Right ventricle myocardium superior (tissue), 1 donor: Measurements from ENCODE around the gene TBX1. TPM values are rescaled to one million over a fixed set of nuclear protein-coding genes. Genes with fewer than 3 reads are reported as not detected.
"Not testable (repeated sequence)": the region's sequence is repeated elsewhere in the genome, so short reads cannot be mapped to it uniquely, and the experiment has no call there.

ENCODE experiments used
- ATAC-seq: fragments of 200-7000 bp; cut with Tn5 transposase; one replicate; pipeline ENCODE4 v1.9.1; 2020; ENCODE audit warnings: mild to moderate bottlenecking; ENCODE audit not compliant: poor library complexity
- DNase-seq: peaks from one replicate; pipeline ENCODE4 v3.0.0-alpha.2; 2020
- intact Hi-C: fragments of 100-400 bp; cut with DNase I; formaldehyde crosslinking; loops from one replicate; pipeline ENCODE4 v1.11.2; 2022
- total RNA-seq: library from RNA; stranded (reverse); fragmentation: NEBNext Ultra II Directional; extraction: Animal tissue kit (Norgen Biotek cat#: 25700); gene quantifications from one replicate; pipeline ENCODE4 v1.2.1, GENCODE V29; 2021
- donor health status: DM: no; HTN: yes; CAD: no; lungs with severe emphysema.

The TBX1 gene
- total RNA-seq, 1 donor from 2014 or later, result 3.2 TPM

- intact Hi-C loops, result no loop called here
- DNase-seq (peak; percentile 17), ATAC-seq (no peak)
Observed at GRCh38 chr22:19789406-19789805, 28.8 kb downstream of the TBX1 start.

- intact Hi-C loops, result no loop called here
- DNase-seq (peak; percentile 13), ATAC-seq (no peak)
Observed at GRCh38 chr22:19789828-19790227, 29.2 kb downstream of the TBX1 start.

- ATAC-seq, result no peak
- intact Hi-C loops, result no loop called here
- DNase-seq, result no peak
Observed at GRCh38 chr22:19791243-19791642, 30.7 kb downstream of the TBX1 start.

GRCh38 chr22:19791894-19792293 is 31.3 kb downstream of the TBX1 start:
- intact Hi-C loops, result no loop called here
- no peak for DNase-seq
- ATAC-seq, result no peak

- intact Hi-C loops, DNase-seq: not testable (repeated sequence)
Observed at GRCh38 chr22:19792383-19792896, 31.9 kb downstream of the TBX1 start.

GRCh38 chr22:19793161-19793560 is 32.6 kb downstream of the TBX1 start:
- DNase-seq, result no peak
- ATAC-seq, result no peak
- intact Hi-C loops, result no loop called here

More at GRCh38 chr22:19792383-19792896, 31.9 kb downstream of the TBX1 start:
- ATAC-seq, result not testable (repeated sequence)

- ATAC-seq (no peak), DNase-seq (no peak)
- intact Hi-C loops, result no loop called here
Observed at GRCh38 chr22:19793661-19794310, 33.2 kb downstream of the TBX1 start.

GRCh38 chr22:19795617-19796008 is 35.0 kb downstream of the TBX1 start:
- intact Hi-C loops, result no loop called here
- DNase-seq (peak; percentile 23), ATAC-seq (no peak)

- ATAC-seq, result no peak
- intact Hi-C loops, result no loop called here
- peak; percentile 17 for DNase-seq
Observed at GRCh38 chr22:19796160-19796559, 35.6 kb downstream of the TBX1 start.

- peak; percentile 24 for DNase-seq
- ATAC-seq, result no peak
- intact Hi-C loops, result no loop called here
Observed at GRCh38 chr22:19797086-19798002, 36.8 kb downstream of the TBX1 start.

GRCh38 chr22:19798003-19798665 is 37.6 kb downstream of the TBX1 start:
- DNase-seq (peak; percentile 42), ATAC-seq (peak; percentile 43)
- intact Hi-C loops, result no loop called here

GRCh38 chr22:19798891-19799293 is 38.3 kb downstream of the TBX1 start:
- ATAC-seq, result no peak
- DNase-seq, result peak; percentile 37
- intact Hi-C loops, result no loop called here

GRCh38 chr22:19799322-19800190 is 39.0 kb downstream of the TBX1 start:
- DNase-seq, result peak; percentile 56
- peak; percentile 42 for ATAC-seq
- intact Hi-C loops, result no loop called here

- DNase-seq (peak; percentile 14), ATAC-seq (no peak)
- intact Hi-C loops, result no loop called here
Observed at GRCh38 chr22:19800306-19800705, 39.7 kb downstream of the TBX1 start.

GRCh38 chr22:19800761-19801244 is 40.2 kb downstream of the TBX1 start:
- DNase-seq (peak; percentile 48), ATAC-seq (peak; percentile 29)
- intact Hi-C loops, result no loop called here

GRCh38 chr22:19801340-19802000 is 40.9 kb downstream of the TBX1 start:
- intact Hi-C loops, result no loop called here
- DNase-seq, result peak; percentile 28
- ATAC-seq, result no peak

GRCh38 chr22:19802001-19802893 is 41.7 kb downstream of the TBX1 start:
- intact Hi-C loops, result no loop called here
- ATAC-seq (no peak), DNase-seq (peak; percentile 35)
